Epithelial cell of proximal tubule (primary cell): ENCODE measurements around the gene ETHE1. TPM values are rescaled to one million over a fixed set of nuclear protein-coding genes. Genes with fewer than 3 reads are reported as not detected.
"Not testable (repeated sequence)": the region's sequence is repeated elsewhere in the genome, so short reads cannot be mapped to it uniquely, and the experiment has no call there.

Source experiments
- DNase-seq: peaks from one replicate; pipeline ENCODE4 v3.0.0-alpha.2; 2011; ENCODE audit warnings: low read depth
- H3K4me3 ChIP-seq: 2 replicates; pipeline ENCODE4 v1.5.1; 2011; ENCODE audit warnings: low read depth, mild to moderate bottlenecking, low read length
- CTCF ChIP-seq: conservative IDR thresholded peaks from 2 replicates; pipeline ENCODE4 v1.5.1; 2012; ENCODE audit warnings: low read depth, mild to moderate bottlenecking, low read length
- total RNA-seq: library from RNA; depleted of rRNA; stranded (reverse); fragments of >200 nt; gene quantifications from 2 replicates; pipeline ENCODE4 v1.2.3, GENCODE V29; 2015

Gene ETHE1
- total RNA-seq, 1 donor from 2014 or later, result 55.9 TPM

GRCh38 chr19:43524922-43525835 lies 1.8 kb downstream of the ETHE1 start:
- DNase-seq, result no peak
- no peak for TF ChIP-seq CTCF
- H3K4me3 ChIP-seq, result peak overlapping the region; percentile 95

GRCh38 chr19:43523696-43524095 lies 3.3 kb downstream of the ETHE1 start:
- not testable (repeated sequence) for H3K4me3 ChIP-seq, DNase-seq

- no peak for DNase-seq
- H3K4me3 ChIP-seq, result no peak overlapping the region
- TF ChIP-seq CTCF, result no peak
These were observed 4.1 kb downstream of the ETHE1 start for GRCh38 chr19:43522929-43523328.

GRCh38 chr19:43519436-43520088 lies 7.4 kb downstream of the ETHE1 start:
- no peak overlapping the region for H3K4me3 ChIP-seq
- TF ChIP-seq CTCF, result peak; percentile 97
- no peak for DNase-seq

GRCh38 chr19:43518051-43518450 lies 8.9 kb downstream of the ETHE1 start:
- no peak for TF ChIP-seq CTCF
- DNase-seq, result no peak
- no peak overlapping the region for H3K4me3 ChIP-seq

GRCh38 chr19:43512399-43512798 lies 14.6 kb downstream of the ETHE1 start:
- DNase-seq, result not testable (repeated sequence)

GRCh38 chr19:43511324-43511723 lies 15.7 kb downstream of the ETHE1 start:
- H3K4me3 ChIP-seq, result no peak overlapping the region
- DNase-seq, result no peak
- TF ChIP-seq CTCF, result no peak

More at GRCh38 chr19:43512399-43512798, 14.6 kb downstream of the ETHE1 start:
- H3K4me3 ChIP-seq, result not testable (repeated sequence)

- DNase-seq, result no peak
- TF ChIP-seq CTCF, result no peak
- no peak overlapping the region for H3K4me3 ChIP-seq
These were observed 16.3 kb downstream of the ETHE1 start for GRCh38 chr19:43510713-43511112.
